Measurements from ENCODE around the gene ABCC8. TPM values are rescaled to one million over a fixed set of nuclear protein-coding genes. Genes with fewer than 3 reads are reported as not detected.

ABCC8 gene
- total and polyA plus RNA-seq, 2 donors (not counting 3 experiments of a cell fraction or from before 2014, with no cell fraction given), result not detected

GRCh38 chr11:17473071-17473744 lies 3.4 kb downstream of the ABCC8 start:
- CTCF ChIA-PET, result interaction anchor here (1.6 kb wide), 1 partner anchor 89 kb away, joined by 5 read pairs; no protein-coding TSS in a partner anchor
- POLR2A ChIA-PET, result no interaction called here
- no peaks in the 10 kb centered on the region for H3K9me3 ChIP-seq (replicated peaks; ENCODE audit: control insufficient read depth, insufficient read depth, low read length)
- TF ChIP-seq CTCF (IDR thresholded peaks at IDR 0.05; ENCODE audit: extremely low read depth in 1 of 2, insufficient read depth in 1 of 2, low read depth in 1 of 2, low read length in 2 of 2), result peak in 1 of 2 donors; percentile 32
- TF ChIP-seq EZH2 (IDR thresholded peaks at IDR 0.05; ENCODE audit: borderline replicate concordance, low read depth, low read length, severe bottlenecking), result no peak
- no peak overlapping the region for H3K9ac ChIP-seq (replicated peaks; ENCODE audit: extremely low read depth, insufficient read depth, low read length)
- intact Hi-C loops (cut with micrococcal nuclease) (no loop called here), dilution Hi-C loops (cut with MboI; ENCODE audit: extremely low pct_ligation_motif_present, low sequenced_read_pairs) (no loop called here)
- DNase-seq (ENCODE audit: low read depth, low spot score) (no peak), FAIRE-seq (no peak)
- no peaks in the 10 kb centered on the region for H3K9me1 ChIP-seq (replicated peaks; ENCODE audit: control insufficient read depth, extremely low read depth, insufficient read depth, low read length)
- H3K36me3 ChIP-seq (ENCODE audit: control insufficient read depth in 2 of 2, extremely low read depth in 1 of 2, insufficient read depth in 2 of 2, low read length in 2 of 2), result no peaks in the 10 kb centered on the region
- H3K79me2 ChIP-seq (ENCODE audit: control insufficient read depth, insufficient read depth, low read length), result no peaks in the 10 kb centered on the region
- H3K27ac ChIP-seq (ENCODE audit: insufficient read depth, low read depth, low read length), result no peak overlapping the region
- no TSS peak for BruUV-seq (replicated peaks)
- H3K4me3 ChIP-seq (replicated peaks in 1 of 3; ENCODE audit: insufficient read depth in 1 of 3, low read depth in 1 of 3, low read length in 3 of 3), result no peak overlapping the region
- H3K4me2 ChIP-seq (ENCODE audit: insufficient read depth, low read length), result no peak overlapping the region
- no peak overlapping the region for H2AFZ ChIP-seq (ENCODE audit: low read depth, low read length)
- H3K27me3 ChIP-seq (ENCODE audit: control insufficient read depth in 2 of 2, insufficient read depth in 2 of 2, low read length in 2 of 2), result peaks cover 42 to 44% of the 10 kb centered on the region in 2 experiments
- H3K4me1 ChIP-seq (ENCODE audit: control insufficient read depth, extremely low read depth, insufficient read depth, low read length), result no peaks in the 10 kb centered on the region
- no peaks in the 10 kb centered on the region for H4K20me1 ChIP-seq (replicated peaks; ENCODE audit: control insufficient read depth, extremely low read depth, insufficient read depth, low read length)

- Histone ChIP-seq H3K79me2 (ENCODE audit: control insufficient read depth, insufficient read depth, low read length) (no peaks in the 10 kb centered on the region), H3K9me3 (replicated peaks; ENCODE audit: control insufficient read depth, insufficient read depth, low read length) (no peaks in the 10 kb centered on the region), H2AFZ (ENCODE audit: low read depth, low read length) (no peak overlapping the region), H3K9ac (replicated peaks; ENCODE audit: extremely low read depth, insufficient read depth, low read length) (no peak overlapping the region), H3K27me3 (ENCODE audit: control insufficient read depth in 2 of 2, insufficient read depth in 2 of 2, low read length in 2 of 2) (peaks cover 36 to 39% of the 10 kb centered on the region in 2 experiments), H3K4me2 (ENCODE audit: insufficient read depth, low read length) (no peak overlapping the region), H3K4me1 (ENCODE audit: control insufficient read depth, extremely low read depth, insufficient read depth, low read length) (no peaks in the 10 kb centered on the region), H3K9me1 (replicated peaks; ENCODE audit: control insufficient read depth, extremely low read depth, insufficient read depth, low read length) (no peaks in the 10 kb centered on the region), H3K4me3 (replicated peaks in 1 of 3; ENCODE audit: insufficient read depth in 1 of 3, low read depth in 1 of 3, low read length in 3 of 3) (no peak overlapping the region), H3K27ac (ENCODE audit: insufficient read depth, low read depth, low read length) (no peak overlapping the region), H4K20me1 (replicated peaks; ENCODE audit: control insufficient read depth, extremely low read depth, insufficient read depth, low read length) (no peaks in the 10 kb centered on the region), H3K36me3 (ENCODE audit: control insufficient read depth in 2 of 2, extremely low read depth in 1 of 2, insufficient read depth in 2 of 2, low read length in 2 of 2) (no peaks in the 10 kb centered on the region)
- intact Hi-C loops (cut with micrococcal nuclease), result no loop called here
- BruUV-seq (replicated peaks), result no TSS peak
- ChIA-PET POLR2A (no interaction called here), CTCF (interaction anchor here (1.6 kb wide), 1 partner anchor 88 kb away, joined by 5 read pairs; no protein-coding TSS in a partner anchor)
- dilution Hi-C loops (cut with MboI; ENCODE audit: extremely low pct_ligation_motif_present, low sequenced_read_pairs), result no loop called here
- FAIRE-seq (no peak), DNase-seq (ENCODE audit: low read depth, low spot score) (no peak)
- TF ChIP-seq MYC (IDR thresholded peaks at IDR 0.05; ENCODE audit: low read depth, low read length), result no peak
- no peak for TF ChIP-seq EZH2 (IDR thresholded peaks at IDR 0.05; ENCODE audit: borderline replicate concordance, low read depth, low read length, severe bottlenecking)
- no peak for TF ChIP-seq FOS (IDR thresholded peaks at IDR 0.05; ENCODE audit: borderline replicate concordance, insufficient read depth, low read length)
- no peak for TF ChIP-seq MAX (IDR thresholded peaks at IDR 0.05; ENCODE audit: insufficient read depth, insufficient read length)
- no peak for TF ChIP-seq POLR2AphosphoS5 (IDR thresholded peaks at IDR 0.05; ENCODE audit: insufficient read depth, low read depth, low read length)
- no peak for TF ChIP-seq JUN (IDR thresholded peaks at IDR 0.05; ENCODE audit: borderline replicate concordance, insufficient read depth, insufficient read length, low read depth)
- TF ChIP-seq GATA2 (IDR thresholded peaks at IDR 0.05; ENCODE audit: insufficient read depth, insufficient read length, low read depth, low read length), result no peak
- TF ChIP-seq POLR2A (IDR thresholded peaks at IDR 0.05; ENCODE audit: low read depth, low read length), result no peak
- TF ChIP-seq CTCF (IDR thresholded peaks at IDR 0.05; ENCODE audit: extremely low read depth in 1 of 2, insufficient read depth in 1 of 2, low read depth in 1 of 2, low read length in 2 of 2), result no peak
These were observed 4.2 kb downstream of the ABCC8 start for GRCh38 chr11:17472467-17472866.

Measured in endothelial cell of umbilical vein (primary cell).